Erythroblast (primary cell): ENCODE measurements around the gene BMP8A.

Experiments used
- GATA1 ChIP-seq: IDR thresholded peaks from 2 replicates; pipeline ENCODE4 v1.6.1; 2011; ENCODE audit warnings: low read depth, mild to moderate bottlenecking, control low read depth, low read length, moderate library complexity
- POLR2A ChIP-seq: IDR thresholded peaks from 2 replicates; pipeline ENCODE4 v1.6.1; 2011; ENCODE audit warnings: mild to moderate bottlenecking, low read length

DNA sequence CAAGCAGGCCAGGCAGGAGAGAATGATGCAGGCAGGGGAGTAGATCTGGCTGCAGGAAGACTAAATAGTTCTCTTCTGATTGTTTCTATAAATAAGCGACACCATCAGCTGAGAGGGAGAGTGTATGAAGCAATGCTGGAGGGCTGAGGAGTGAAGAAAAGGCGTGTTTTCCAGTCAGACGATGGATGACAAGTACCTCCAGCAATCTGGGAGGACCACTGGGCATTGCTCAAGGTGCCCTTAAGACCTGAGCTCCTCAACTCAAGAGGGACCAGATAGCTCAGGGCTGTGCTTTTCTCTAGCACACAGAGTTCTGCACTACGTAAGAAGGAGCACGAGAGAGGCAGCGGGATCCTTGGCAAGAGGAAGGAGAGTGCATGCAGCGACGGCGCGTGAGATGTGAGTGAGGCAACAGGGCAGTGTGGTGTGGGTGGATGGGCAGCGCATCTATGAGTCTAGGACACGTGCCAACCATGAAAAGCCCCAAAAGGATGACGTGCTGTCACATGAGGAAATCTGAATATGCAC lies 49.1 kb downstream of the BMP8A start:
- TF ChIP-seq POLR2A: no peak
- TF ChIP-seq GATA1: no peak
